DOHH2 (cell line): ENCODE results near the gene FAM98C.

Source experiments
- EZH2phosphoT487 ChIP-seq: fragments of 200-600 bp; sonication (generic); IDR thresholded peaks from 2 replicates; pipeline ENCODE4 v1.6.1; 2017; ENCODE audit warnings: borderline replicate concordance, mild to moderate bottlenecking, antibody characterized with exemption, low read length, moderate library complexity, mixed read lengths
- TF ChIP-seq, protein P1 (sequence below): fragments of 200-600 bp; sonication (generic); IDR thresholded peaks from one replicate; pipeline ENCODE4 v1.5.1; 2014; ENCODE audit warnings: antibody characterized with exemption, mild to moderate bottlenecking, low read depth, low read length; ENCODE audit not compliant: poor library complexity, severe bottlenecking

DNA sequence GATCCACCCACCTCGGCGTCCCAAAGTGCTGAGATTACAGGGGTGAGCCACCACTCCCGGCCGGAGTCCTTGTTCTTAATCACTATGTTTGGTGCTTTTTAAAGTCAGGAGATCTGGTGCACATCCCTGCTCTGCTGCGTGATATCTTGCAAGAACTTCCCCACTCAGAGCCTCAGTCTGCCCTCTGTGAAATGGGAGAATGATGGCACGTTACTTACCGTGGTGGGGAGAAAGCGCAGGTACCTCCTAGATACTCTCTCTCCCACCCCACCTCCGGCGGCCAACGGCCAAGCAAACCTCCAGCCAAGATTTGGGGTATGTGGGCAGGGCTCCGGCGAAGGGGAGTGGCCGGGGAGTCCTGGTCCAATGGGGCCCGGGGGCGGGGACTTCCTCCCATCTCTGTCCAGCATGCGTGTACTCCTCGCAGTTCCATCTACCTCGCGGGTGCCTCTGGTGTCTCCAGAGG is 30.4 kb downstream of the FAM98C start, which contains the start of gene RYR1:
- TF ChIP-seq, protein P1, sequence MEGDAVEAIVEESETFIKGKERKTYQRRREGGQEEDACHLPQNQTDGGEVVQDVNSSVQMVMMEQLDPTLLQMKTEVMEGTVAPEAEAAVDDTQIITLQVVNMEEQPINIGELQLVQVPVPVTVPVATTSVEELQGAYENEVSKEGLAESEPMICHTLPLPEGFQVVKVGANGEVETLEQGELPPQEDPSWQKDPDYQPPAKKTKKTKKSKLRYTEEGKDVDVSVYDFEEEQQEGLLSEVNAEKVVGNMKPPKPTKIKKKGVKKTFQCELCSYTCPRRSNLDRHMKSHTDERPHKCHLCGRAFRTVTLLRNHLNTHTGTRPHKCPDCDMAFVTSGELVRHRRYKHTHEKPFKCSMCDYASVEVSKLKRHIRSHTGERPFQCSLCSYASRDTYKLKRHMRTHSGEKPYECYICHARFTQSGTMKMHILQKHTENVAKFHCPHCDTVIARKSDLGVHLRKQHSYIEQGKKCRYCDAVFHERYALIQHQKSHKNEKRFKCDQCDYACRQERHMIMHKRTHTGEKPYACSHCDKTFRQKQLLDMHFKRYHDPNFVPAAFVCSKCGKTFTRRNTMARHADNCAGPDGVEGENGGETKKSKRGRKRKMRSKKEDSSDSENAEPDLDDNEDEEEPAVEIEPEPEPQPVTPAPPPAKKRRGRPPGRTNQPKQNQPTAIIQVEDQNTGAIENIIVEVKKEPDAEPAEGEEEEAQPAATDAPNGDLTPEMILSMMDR: no peak
- no peak for TF ChIP-seq EZH2phosphoT487
